ENCODE measurements around the gene RASA2. TPM values are rescaled to one million over a fixed set of nuclear protein-coding genes. Genes with fewer than 3 reads are reported as not detected.

Gene RASA2
- total RNA-seq, 3 donors from 2014 or later = 15.5 to 22.5 (median 21.7) TPM

- no peak for DNase-seq
Measured at GRCh38 chr3:141523615-141524375, 37.0 kb downstream of the RASA2 start.

DNA sequence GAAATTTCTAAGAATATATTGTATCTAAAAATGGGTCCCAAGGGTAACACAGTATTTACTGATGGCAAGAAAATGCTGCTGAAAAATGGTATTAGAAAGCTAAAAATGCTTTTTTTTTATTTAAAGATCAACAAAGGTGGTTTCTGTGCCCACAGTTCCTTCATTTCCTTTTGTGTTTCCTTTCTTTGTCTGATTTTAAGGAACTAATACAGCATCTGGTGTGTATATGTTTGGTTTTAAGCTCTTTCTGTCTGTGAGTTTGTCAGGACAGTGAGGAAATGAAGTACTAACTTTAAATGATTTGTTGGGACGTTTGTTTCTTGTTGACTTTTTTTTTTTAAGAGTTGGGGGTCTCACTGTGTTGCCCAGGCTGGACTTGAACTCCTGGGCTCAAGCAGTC lies 38.2 kb downstream of the RASA2 start:
- Histone ChIP-seq H3K36me3 (ENCODE audit: low read depth) (no peaks in the 10 kb centered on the region), H3K4me3 (no peak overlapping the region), H3K9me3 (no peaks in the 10 kb centered on the region), H3K4me1 (ENCODE audit: low read depth) (peaks cover 10% of the 10 kb centered on the region)
- ATAC-seq = no peak
- TF ChIP-seq, protein P1, sequence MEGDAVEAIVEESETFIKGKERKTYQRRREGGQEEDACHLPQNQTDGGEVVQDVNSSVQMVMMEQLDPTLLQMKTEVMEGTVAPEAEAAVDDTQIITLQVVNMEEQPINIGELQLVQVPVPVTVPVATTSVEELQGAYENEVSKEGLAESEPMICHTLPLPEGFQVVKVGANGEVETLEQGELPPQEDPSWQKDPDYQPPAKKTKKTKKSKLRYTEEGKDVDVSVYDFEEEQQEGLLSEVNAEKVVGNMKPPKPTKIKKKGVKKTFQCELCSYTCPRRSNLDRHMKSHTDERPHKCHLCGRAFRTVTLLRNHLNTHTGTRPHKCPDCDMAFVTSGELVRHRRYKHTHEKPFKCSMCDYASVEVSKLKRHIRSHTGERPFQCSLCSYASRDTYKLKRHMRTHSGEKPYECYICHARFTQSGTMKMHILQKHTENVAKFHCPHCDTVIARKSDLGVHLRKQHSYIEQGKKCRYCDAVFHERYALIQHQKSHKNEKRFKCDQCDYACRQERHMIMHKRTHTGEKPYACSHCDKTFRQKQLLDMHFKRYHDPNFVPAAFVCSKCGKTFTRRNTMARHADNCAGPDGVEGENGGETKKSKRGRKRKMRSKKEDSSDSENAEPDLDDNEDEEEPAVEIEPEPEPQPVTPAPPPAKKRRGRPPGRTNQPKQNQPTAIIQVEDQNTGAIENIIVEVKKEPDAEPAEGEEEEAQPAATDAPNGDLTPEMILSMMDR (IDR thresholded peaks at IDR 0.05) = no peak
- DNase-seq = no peak
- intact Hi-C loops (cut with DNase I, micrococcal nuclease) = no loop called here

More at GRCh38 chr3:141523615-141524375, 37.0 kb downstream of the RASA2 start:
- H3K4me1 ChIP-seq (ENCODE audit: low read depth) = peaks cover 10% of the 10 kb centered on the region
- H3K9me3 ChIP-seq = no peaks in the 10 kb centered on the region
- no peaks in the 10 kb centered on the region for H3K36me3 ChIP-seq (ENCODE audit: low read depth)
- TF ChIP-seq, protein P1 (IDR thresholded peaks at IDR 0.05) = no peak
- no peak overlapping the region for H3K4me3 ChIP-seq
- intact Hi-C loops (cut with DNase I, micrococcal nuclease) = no loop called here
- ATAC-seq = no peak

DNA sequence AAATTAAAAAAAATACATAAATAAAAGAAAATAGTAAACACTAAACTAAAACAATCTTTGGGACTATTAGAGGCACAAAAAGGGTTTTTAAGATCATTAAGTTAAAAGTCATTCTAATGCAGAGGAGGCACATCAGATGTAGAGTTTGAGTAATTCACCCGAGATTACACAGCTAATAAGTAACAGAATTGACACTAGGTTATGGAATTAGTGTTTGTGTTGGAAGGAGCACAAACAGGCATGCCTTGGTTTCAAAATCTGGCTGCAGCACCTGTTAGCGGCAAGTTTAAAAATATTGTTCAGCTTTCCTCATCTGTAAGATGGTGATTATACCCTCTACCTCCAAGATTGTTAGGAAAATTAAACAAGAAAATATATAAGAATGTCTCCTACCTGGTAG lies 39.0 kb downstream of the RASA2 start:
- ATAC-seq (peak; percentile 40), DNase-seq (no peak)
- TF ChIP-seq, protein P1 (IDR thresholded peaks at IDR 0.05) = no peak
- peaks cover 10% of the 10 kb centered on the region for H3K4me1 ChIP-seq (ENCODE audit: low read depth)
- intact Hi-C loops (cut with DNase I, micrococcal nuclease) = no loop called here
- H3K9me3 ChIP-seq = no peaks in the 10 kb centered on the region
- H3K36me3 ChIP-seq (ENCODE audit: low read depth) = no peaks in the 10 kb centered on the region
- no peak overlapping the region for H3K4me3 ChIP-seq

DNA sequence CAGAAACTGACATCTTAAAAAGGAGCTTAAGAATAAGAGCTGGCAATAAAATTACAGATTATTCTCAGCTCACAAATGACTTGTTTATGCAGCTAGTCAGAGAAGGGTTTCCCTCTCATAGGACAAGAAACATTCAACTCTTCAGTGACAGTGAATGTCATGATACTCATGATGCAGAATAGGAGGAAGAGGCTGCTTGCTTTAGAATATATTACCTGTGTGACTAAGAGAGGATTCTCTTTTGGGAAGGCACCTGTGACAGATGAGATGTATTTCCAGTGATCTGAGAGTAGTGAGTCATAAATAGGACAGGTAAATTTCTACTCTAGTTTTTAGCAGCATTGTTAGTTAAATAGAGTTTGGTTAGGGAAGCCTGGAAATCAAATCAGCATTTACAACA lies 39.9 kb downstream of the RASA2 start:
- intact Hi-C loops (cut with DNase I, micrococcal nuclease) = no loop called here
- Histone ChIP-seq H3K9me3 (no peaks in the 10 kb centered on the region), H3K4me3 (no peak overlapping the region), H3K4me1 (ENCODE audit: low read depth) (peaks cover 10% of the 10 kb centered on the region), H3K36me3 (ENCODE audit: low read depth) (no peaks in the 10 kb centered on the region)
- TF ChIP-seq, protein P1 (IDR thresholded peaks at IDR 0.05) = no peak
- ATAC-seq (peak; percentile 13), DNase-seq (no peak)

GRCh38 chr3:141528800-141529199 lies 42.0 kb downstream of the RASA2 start:
- H3K4me1 ChIP-seq (ENCODE audit: low read depth) = peaks cover 10% of the 10 kb centered on the region
- DNase-seq (no peak), ATAC-seq (no peak)
- TF ChIP-seq, protein P1 (IDR thresholded peaks at IDR 0.05) = no peak
- no peaks in the 10 kb centered on the region for H3K9me3 ChIP-seq
- no peaks in the 10 kb centered on the region for H3K36me3 ChIP-seq (ENCODE audit: low read depth)
- no peak overlapping the region for H3K4me3 ChIP-seq
- intact Hi-C loops (cut with DNase I, micrococcal nuclease) = no loop called here

All from mucosa of descending colon (tissue), 3 donors.